ENCODE data around the gene CHST14. TPM values are rescaled to one million over a fixed set of nuclear protein-coding genes. Genes with fewer than 3 reads are reported as not detected.

Gene CHST14
- polyA plus RNA-seq, 3 donors, result 30.8 to 41.1 (median 33.0) TPM

- no peak for DNase-seq (ENCODE audit: extremely low read depth in 1 of 11, low read depth in 9 of 11, low spot score in 4 of 11)
Measured at GRCh38 chr15:40474581-40474980, 3.8 kb downstream of the CHST14 start.

GRCh38 chr15:40477642-40478327 lies 7.0 kb downstream of the CHST14 start:
- DNase-seq (ENCODE audit: extremely low read depth in 1 of 11, low read depth in 9 of 11, low spot score in 4 of 11), result peak in 1 of 11 donors; percentile 3

- DNase-seq (ENCODE audit: extremely low read depth in 1 of 11, low read depth in 9 of 11, low spot score in 4 of 11), result no peak
Measured at GRCh38 chr15:40479024-40479423, 8.2 kb downstream of the CHST14 start.

GRCh38 chr15:40481341-40482074 lies 10.7 kb downstream of the CHST14 start:
- no peak for DNase-seq (ENCODE audit: extremely low read depth in 1 of 11, low read depth in 9 of 11, low spot score in 4 of 11)

- DNase-seq (ENCODE audit: extremely low read depth in 1 of 11, low read depth in 9 of 11, low spot score in 4 of 11), result no peak
Measured at GRCh38 chr15:40483919-40484318, 13.1 kb downstream of the CHST14 start.

- no peak for DNase-seq (ENCODE audit: extremely low read depth in 1 of 11, low read depth in 9 of 11, low spot score in 4 of 11)
Measured at GRCh38 chr15:40486066-40486770, 15.4 kb downstream of the CHST14 start.

- DNase-seq (ENCODE audit: extremely low read depth in 1 of 11, low read depth in 9 of 11, low spot score in 4 of 11), result no peak
Measured at GRCh38 chr15:40487816-40488682, 17.3 kb downstream of the CHST14 start.

GRCh38 chr15:40489274-40490175 lies 18.7 kb downstream of the CHST14 start:
- DNase-seq (ENCODE audit: extremely low read depth in 1 of 11, low read depth in 9 of 11, low spot score in 4 of 11), result no peak

GRCh38 chr15:40493089-40493840 lies 22.5 kb downstream of the CHST14 start:
- no peak for DNase-seq (ENCODE audit: extremely low read depth in 1 of 11, low read depth in 9 of 11, low spot score in 4 of 11)

- no peak for DNase-seq (ENCODE audit: extremely low read depth in 1 of 11, low read depth in 9 of 11, low spot score in 4 of 11)
Measured at GRCh38 chr15:40495516-40495915, 24.7 kb downstream of the CHST14 start.

GRCh38 chr15:40498418-40498817 lies 27.6 kb downstream of the CHST14 start:
- DNase-seq (ENCODE audit: extremely low read depth in 1 of 11, low read depth in 9 of 11, low spot score in 4 of 11), result no peak

- no peak for DNase-seq (ENCODE audit: extremely low read depth in 1 of 11, low read depth in 9 of 11, low spot score in 4 of 11)
Measured at GRCh38 chr15:40498891-40499290, 28.1 kb downstream of the CHST14 start.

GRCh38 chr15:40499931-40500330 lies 29.1 kb downstream of the CHST14 start:
- DNase-seq (ENCODE audit: extremely low read depth in 1 of 11, low read depth in 9 of 11, low spot score in 4 of 11), result no peak

GRCh38 chr15:40500568-40501330 lies 30.0 kb downstream of the CHST14 start:
- DNase-seq (ENCODE audit: extremely low read depth in 1 of 11, low read depth in 9 of 11, low spot score in 4 of 11), result no peak

GRCh38 chr15:40501487-40501886 lies 30.7 kb downstream of the CHST14 start:
- DNase-seq (ENCODE audit: extremely low read depth in 1 of 11, low read depth in 9 of 11, low spot score in 4 of 11), result no peak

GRCh38 chr15:40506964-40507571 lies 36.3 kb downstream of the CHST14 start:
- DNase-seq (ENCODE audit: extremely low read depth in 1 of 11, low read depth in 9 of 11, low spot score in 4 of 11), result peak; percentile 41 to 81 (median 70)
